ENCODE measurements around the gene HEATR5A.

HEATR5A gene

GRCh38 chr14:31425905-31426304 lies 5.6 kb upstream of the HEATR5A start:
- no peak for DNase-seq

GRCh38 chr14:31421200-31421599 lies 850 bp upstream of the HEATR5A start:
- DNase-seq: no peak

- DNase-seq: peak; percentile 66 to 79
Observed at GRCh38 chr14:31419967-31420318, 407 bp downstream of the HEATR5A start.

- peak in 1 of 2 donors; percentile 3 for DNase-seq
Observed at GRCh38 chr14:31419179-31419966, 977 bp downstream of the HEATR5A start.

- peak in 1 of 2 donors; percentile 9 for DNase-seq
Observed at GRCh38 chr14:31418440-31418839, 1.9 kb downstream of the HEATR5A start.

GRCh38 chr14:31414190-31414833 lies 6.0 kb downstream of the HEATR5A start:
- no peak for DNase-seq

GRCh38 chr14:31411218-31411727 lies 9.1 kb downstream of the HEATR5A start:
- DNase-seq: peak; percentile 31 to 43

- DNase-seq: peak; percentile 69 to 86
Observed at GRCh38 chr14:31410048-31410650, 10.2 kb downstream of the HEATR5A start.

- DNase-seq: no peak
Observed at GRCh38 chr14:31408421-31408820, 11.9 kb downstream of the HEATR5A start.

- DNase-seq: no peak
Observed at GRCh38 chr14:31405599-31406232, 14.6 kb downstream of the HEATR5A start.

GRCh38 chr14:31405106-31405505 lies 15.2 kb downstream of the HEATR5A start:
- DNase-seq: no peak

GRCh38 chr14:31403707-31404106 lies 16.6 kb downstream of the HEATR5A start:
- no peak for DNase-seq

- no peak for DNase-seq
Observed at GRCh38 chr14:31402764-31403439, 17.4 kb downstream of the HEATR5A start.

GRCh38 chr14:31401369-31401932 lies 18.9 kb downstream of the HEATR5A start:
- no peak for DNase-seq

GRCh38 chr14:31400031-31400638 lies 20.2 kb downstream of the HEATR5A start:
- DNase-seq: no peak

GRCh38 chr14:31395572-31396205 lies 24.7 kb downstream of the HEATR5A start:
- no peak for DNase-seq

GRCh38 chr14:31395119-31395518 lies 25.2 kb downstream of the HEATR5A start:
- no peak for DNase-seq

GRCh38 chr14:31391977-31392503 lies 28.3 kb downstream of the HEATR5A start:
- DNase-seq: no peak

GRCh38 chr14:31391473-31391872 lies 28.9 kb downstream of the HEATR5A start:
- no peak for DNase-seq

- DNase-seq: no peak
Observed at GRCh38 chr14:31389946-31390345, 30.4 kb downstream of the HEATR5A start.
